Measurements from ENCODE around the gene OR9Q2.

The OR9Q2 gene, protein sequence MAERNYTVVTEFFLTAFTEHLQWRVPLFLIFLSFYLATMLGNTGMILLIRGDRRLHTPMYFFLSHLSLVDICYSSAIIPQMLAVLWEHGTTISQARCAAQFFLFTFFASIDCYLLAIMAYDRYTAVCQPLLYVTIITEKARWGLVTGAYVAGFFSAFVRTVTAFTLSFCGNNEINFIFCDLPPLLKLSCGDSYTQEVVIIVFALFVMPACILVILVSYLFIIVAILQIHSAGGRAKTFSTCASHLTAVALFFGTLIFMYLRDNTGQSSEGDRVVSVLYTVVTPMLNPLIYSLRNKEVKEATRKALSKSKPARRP

DNA sequence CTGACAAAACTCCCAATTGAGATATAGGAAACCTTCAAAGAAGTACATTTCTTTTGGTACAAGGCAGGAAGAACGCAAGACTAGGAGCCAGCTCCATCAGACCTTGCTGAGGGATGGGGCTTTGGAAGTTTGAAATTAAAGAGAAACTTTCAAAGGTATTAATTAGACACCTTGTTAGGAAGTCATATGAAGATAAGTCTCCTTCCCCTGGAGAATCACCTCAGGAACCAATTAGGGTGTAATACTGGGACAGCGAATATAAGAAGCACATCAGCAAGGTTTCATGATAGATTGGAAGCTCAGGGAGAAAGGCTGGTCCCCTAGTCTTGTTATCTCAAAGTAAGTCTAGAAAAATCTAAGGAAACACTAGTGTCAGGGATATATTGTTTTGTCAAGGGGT lies at the start of gene OR9Q2:
Gene OR9Q2, plus strand, starts transcription at position 301 of the 400 bp plus-strand sequence. CDS start 1,421 bp downstream, outside the sequence.
- Mint-ChIP-seq H3K4me3 (no peak within 1 kb of the TSS), H3K27ac (no peak within 1 kb of the TSS), H3K9me3 (no peaks in the 10 kb centered on the region), H3K36me3 (ENCODE audit: low read depth) (no peaks in the 10 kb centered on the region), H3K4me1 (no peaks in the 10 kb centered on the region), H3K27me3 (ENCODE audit: low read depth) (no peaks in the 10 kb centered on the region)
- TF ChIP-seq, protein P1, sequence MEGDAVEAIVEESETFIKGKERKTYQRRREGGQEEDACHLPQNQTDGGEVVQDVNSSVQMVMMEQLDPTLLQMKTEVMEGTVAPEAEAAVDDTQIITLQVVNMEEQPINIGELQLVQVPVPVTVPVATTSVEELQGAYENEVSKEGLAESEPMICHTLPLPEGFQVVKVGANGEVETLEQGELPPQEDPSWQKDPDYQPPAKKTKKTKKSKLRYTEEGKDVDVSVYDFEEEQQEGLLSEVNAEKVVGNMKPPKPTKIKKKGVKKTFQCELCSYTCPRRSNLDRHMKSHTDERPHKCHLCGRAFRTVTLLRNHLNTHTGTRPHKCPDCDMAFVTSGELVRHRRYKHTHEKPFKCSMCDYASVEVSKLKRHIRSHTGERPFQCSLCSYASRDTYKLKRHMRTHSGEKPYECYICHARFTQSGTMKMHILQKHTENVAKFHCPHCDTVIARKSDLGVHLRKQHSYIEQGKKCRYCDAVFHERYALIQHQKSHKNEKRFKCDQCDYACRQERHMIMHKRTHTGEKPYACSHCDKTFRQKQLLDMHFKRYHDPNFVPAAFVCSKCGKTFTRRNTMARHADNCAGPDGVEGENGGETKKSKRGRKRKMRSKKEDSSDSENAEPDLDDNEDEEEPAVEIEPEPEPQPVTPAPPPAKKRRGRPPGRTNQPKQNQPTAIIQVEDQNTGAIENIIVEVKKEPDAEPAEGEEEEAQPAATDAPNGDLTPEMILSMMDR (IDR thresholded peaks at IDR 0.05; ENCODE audit: unreplicated experiment in 3 of 3), result no peak

DNA sequence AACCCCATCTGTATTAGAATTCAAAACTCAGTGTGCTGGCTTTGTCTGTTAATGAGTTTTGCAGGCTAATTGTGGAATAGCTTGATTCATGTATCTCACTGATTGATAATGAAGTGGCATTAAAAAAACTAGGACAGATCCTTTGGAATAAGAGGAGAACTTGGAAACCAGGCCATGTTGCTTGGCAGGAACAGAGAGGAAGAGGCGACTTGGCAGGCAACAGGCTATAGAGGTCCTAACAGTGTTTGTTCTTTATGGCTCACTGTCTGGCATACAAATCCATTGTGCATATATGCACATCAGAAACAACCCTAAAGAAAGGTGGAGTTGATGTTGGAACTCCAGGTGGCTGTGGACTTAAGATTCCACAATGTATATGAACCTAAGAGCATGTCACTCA lies 46.1 kb upstream of the OR9Q2 start:
- H3K4me1 Mint-ChIP-seq, result no peaks in the 10 kb centered on the region
- H3K9me3 Mint-ChIP-seq, result no peaks in the 10 kb centered on the region
- peaks cover 4% of the 10 kb centered on the region for H3K27me3 Mint-ChIP-seq (ENCODE audit: low read depth)
- no peaks in the 10 kb centered on the region for H3K36me3 Mint-ChIP-seq (ENCODE audit: low read depth)
- no peak overlapping the region for H3K27ac Mint-ChIP-seq
- no peak overlapping the region for H3K4me3 Mint-ChIP-seq
- TF ChIP-seq, protein P1 (IDR thresholded peaks at IDR 0.05; ENCODE audit: unreplicated experiment in 3 of 3), result no peak

DNA sequence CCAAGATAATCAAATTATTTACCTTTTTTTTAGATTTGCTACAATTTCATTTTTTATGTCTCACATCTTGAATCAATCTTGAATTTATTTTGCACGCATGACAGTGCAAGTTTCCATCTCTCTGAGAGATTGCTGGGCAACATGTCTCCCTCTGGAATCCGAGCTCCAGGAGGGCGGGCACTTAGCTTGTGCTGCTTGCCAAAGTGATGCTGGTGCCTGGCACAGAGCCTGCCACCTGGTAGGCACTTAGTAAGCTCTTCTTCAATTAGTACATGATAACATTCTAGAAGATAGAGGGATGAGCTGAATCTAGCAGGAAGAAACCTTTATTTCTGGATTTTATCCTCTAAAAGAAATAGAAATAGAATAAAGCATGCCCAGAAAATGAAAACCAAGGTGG lies 36.1 kb upstream of the OR9Q2 start:
- H3K27ac Mint-ChIP-seq, result no peak overlapping the region
- TF ChIP-seq, protein P1 (IDR thresholded peaks at IDR 0.05; ENCODE audit: unreplicated experiment in 3 of 3), result no peak
- H3K36me3 Mint-ChIP-seq (ENCODE audit: low read depth), result no peaks in the 10 kb centered on the region
- no peaks in the 10 kb centered on the region for H3K4me1 Mint-ChIP-seq
- no peak overlapping the region for H3K4me3 Mint-ChIP-seq
- no peaks in the 10 kb centered on the region for H3K9me3 Mint-ChIP-seq
- no peaks in the 10 kb centered on the region for H3K27me3 Mint-ChIP-seq (ENCODE audit: low read depth)

DNA sequence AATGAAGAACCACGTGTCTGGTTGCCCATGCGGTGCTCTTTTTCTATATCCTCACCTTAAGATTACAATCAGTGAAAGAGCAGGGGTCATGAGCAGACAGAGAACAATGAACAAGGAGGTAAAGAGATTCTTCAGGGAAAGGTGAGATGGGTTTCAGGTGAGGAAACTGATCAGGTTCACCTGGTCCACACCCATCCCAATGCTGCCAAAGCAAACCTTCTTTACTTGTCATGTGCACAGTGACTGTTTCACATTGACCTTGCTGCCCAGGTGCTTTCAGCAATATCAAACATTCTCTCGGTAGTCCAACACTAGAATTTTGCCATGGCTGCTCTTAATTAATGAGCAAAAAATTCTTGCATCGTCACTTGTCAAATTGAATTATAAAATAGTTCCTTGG lies 24.5 kb upstream of the OR9Q2 start:
- Mint-ChIP-seq H3K4me3 (no peak overlapping the region), H3K4me1 (no peaks in the 10 kb centered on the region), H3K9me3 (no peaks in the 10 kb centered on the region), H3K36me3 (ENCODE audit: low read depth) (no peaks in the 10 kb centered on the region), H3K27me3 (ENCODE audit: low read depth) (no peaks in the 10 kb centered on the region), H3K27ac (no peak overlapping the region)
- TF ChIP-seq, protein P1 (IDR thresholded peaks at IDR 0.05; ENCODE audit: unreplicated experiment in 3 of 3), result no peak

DNA sequence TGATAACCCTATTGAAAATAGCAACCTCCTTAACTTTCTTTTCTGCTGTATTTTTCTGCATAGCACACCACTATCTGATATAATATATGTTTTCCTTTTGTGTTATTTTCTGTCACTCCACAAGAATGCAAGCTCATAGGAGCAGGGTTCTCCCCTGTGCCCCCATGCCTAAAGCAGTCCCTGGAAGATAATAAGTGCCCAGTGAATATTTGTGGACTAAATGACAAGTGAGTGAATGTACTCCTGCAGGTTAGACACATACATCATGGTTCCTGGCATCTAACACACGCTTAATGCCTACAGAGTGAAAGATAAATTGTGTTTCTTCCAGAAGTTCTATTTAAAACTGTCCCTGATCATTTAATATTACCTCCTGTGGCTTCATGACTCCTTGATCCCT lies 23.9 kb upstream of the OR9Q2 start:
- TF ChIP-seq, protein P1 (IDR thresholded peaks at IDR 0.05; ENCODE audit: unreplicated experiment in 3 of 3), result no peak
- no peaks in the 10 kb centered on the region for H3K9me3 Mint-ChIP-seq
- H3K27ac Mint-ChIP-seq, result no peak overlapping the region
- no peaks in the 10 kb centered on the region for H3K27me3 Mint-ChIP-seq (ENCODE audit: low read depth)
- no peak overlapping the region for H3K4me3 Mint-ChIP-seq
- no peaks in the 10 kb centered on the region for H3K36me3 Mint-ChIP-seq (ENCODE audit: low read depth)
- H3K4me1 Mint-ChIP-seq, result no peaks in the 10 kb centered on the region

DNA sequence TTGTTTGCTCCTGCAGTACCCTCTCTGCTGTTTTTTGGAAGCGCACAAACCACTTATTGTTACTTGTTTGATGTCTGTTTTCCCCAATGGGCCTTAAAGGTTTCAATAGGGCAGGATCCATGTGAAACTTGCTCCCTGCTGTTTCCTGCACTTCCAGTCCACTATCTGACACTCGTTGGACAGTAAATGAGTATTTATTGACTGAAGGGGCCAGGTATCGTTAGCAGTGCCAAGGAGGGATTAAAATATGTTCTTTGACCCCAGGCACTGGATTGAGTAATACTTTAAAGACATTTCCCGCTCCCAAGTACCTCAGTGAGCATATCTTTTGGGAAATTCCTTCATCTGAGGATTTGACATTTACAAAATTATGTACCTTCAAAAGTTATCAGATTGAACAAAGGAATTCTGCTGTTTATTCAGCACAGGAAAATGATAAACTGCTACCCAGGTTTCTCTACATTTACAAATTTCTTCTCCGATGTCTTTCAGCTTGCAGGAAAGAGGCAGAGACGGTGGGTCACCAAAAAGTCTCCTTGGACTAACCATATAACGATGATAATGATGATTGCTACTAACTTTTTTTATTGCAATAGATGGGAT lies 23.3 kb upstream of the OR9Q2 start:
- Mint-ChIP-seq H3K36me3 (ENCODE audit: low read depth) (no peaks in the 10 kb centered on the region), H3K9me3 (no peaks in the 10 kb centered on the region), H3K27me3 (ENCODE audit: low read depth) (no peaks in the 10 kb centered on the region), H3K4me3 (no peak overlapping the region), H3K27ac (no peak overlapping the region), H3K4me1 (no peaks in the 10 kb centered on the region)
- TF ChIP-seq, protein P1 (IDR thresholded peaks at IDR 0.05; ENCODE audit: unreplicated experiment in 3 of 3), result no peak
